OCI-LY7 (cell line): ENCODE results near the gene LDLRAD4. TPM values are rescaled to one million over a fixed set of nuclear protein-coding genes. Genes with fewer than 3 reads are reported as not detected.

Experiments used
- BruUV-seq: library from RNA; stranded (reverse); fragments of 400-500 nt; replicated peaks from 2 replicates; lab custom pipeline; 2021; lab: Mats Ljungman, UMichigan
- CTCF ChIA-PET: fragments of 300-600 bp; sonication (Branson Sonifier 250); formaldehyde crosslinking; loops from one replicate; lab custom pipeline; 2022; ENCODE audit warnings: antibody characterized with exemption; ENCODE audit not compliant: unreplicated experiment; lab: Charles Lee
- POLR2A ChIA-PET: fragments of 300-600 bp; sonication (Branson Sonifier 250); formaldehyde crosslinking; loops from one replicate; lab custom pipeline; 2022; ENCODE audit warnings: antibody characterized with exemption; lab: Charles Lee
- DNase-seq: peaks from one replicate; pipeline ENCODE4 v3.0.0-alpha.2; 2015; ENCODE audit warnings: low spot score
- H2AFZ ChIP-seq: fragments of 200-600 bp; sonication (generic), shearing (Covaris generic); 2 replicates; pipeline ENCODE4 v1.6.1; 2014; ENCODE audit warnings: mild to moderate bottlenecking, antibody characterized with exemption, low read length, moderate library complexity
- H3K27ac ChIP-seq: fragments of 200-600 bp; sonication (generic); 2 replicates; pipeline ENCODE4 v1.5.1; 2014; ENCODE audit warnings: mixed run types, low read depth, mild to moderate bottlenecking, moderate library complexity, low read length, inconsistent platforms; ENCODE audit not compliant: poor library complexity, severe bottlenecking
- H3K36me3 ChIP-seq: fragments of 200-600 bp; sonication (generic); 2 replicates; pipeline ENCODE4 v1.6.1; 2014; ENCODE audit warnings: mild to moderate bottlenecking, antibody characterized with exemption, low read length, moderate library complexity, mixed read lengths; ENCODE audit not compliant: insufficient read depth
- H3K4me1 ChIP-seq: fragments of 200-600 bp; sonication (generic); 2 replicates; pipeline ENCODE4 v1.5.1; 2014; ENCODE audit warnings: mild to moderate bottlenecking, low read length; ENCODE audit not compliant: insufficient read depth, poor library complexity, severe bottlenecking
- H3K4me2 ChIP-seq: fragments of 200-600 bp; sonication (generic); 2 replicates; pipeline ENCODE4 v1.6.1; 2014; ENCODE audit warnings: mild to moderate bottlenecking, low read length
- H3K4me3 ChIP-seq: fragments of 200-600 bp; sonication (generic); 2 replicates; pipeline ENCODE4 v1.5.1; 2014; ENCODE audit warnings: mild to moderate bottlenecking, low read depth, low read length; ENCODE audit not compliant: poor library complexity, severe bottlenecking
- H3K79me2 ChIP-seq: fragments of 200-600 bp; sonication (generic); 2 replicates; pipeline ENCODE4 v1.6.1; 2016; ENCODE audit warnings: low read depth, mild to moderate bottlenecking, low read length, moderate library complexity, mixed read lengths; ENCODE audit not compliant: insufficient read depth
- H3K9me2 ChIP-seq: fragments of 200-600 bp; sonication (generic); 2 replicates; pipeline ENCODE4 v1.6.1; 2016; ENCODE audit warnings: mild to moderate bottlenecking, low read length, mixed read lengths; ENCODE audit not compliant: insufficient read depth
- H3K9me3 ChIP-seq: fragments of 200-600 bp; sonication (generic); 2 replicates; pipeline ENCODE4 v1.6.1; 2014; ENCODE audit warnings: mild to moderate bottlenecking, mixed run types, low read length, mixed read lengths
- H4K20me1 ChIP-seq: fragments of 200-600 bp; sonication (generic); 2 replicates; pipeline ENCODE4 v1.6.1; 2014; ENCODE audit warnings: mild to moderate bottlenecking, antibody characterized with exemption, low read length, moderate library complexity, mixed read lengths; ENCODE audit not compliant: insufficient read depth
- CTCF ChIP-seq: fragments of 200-600 bp; sonication (generic); conservative IDR thresholded peaks from 2 replicates; pipeline ENCODE4 v1.5.1; 2014; ENCODE audit warnings: mild to moderate bottlenecking, antibody characterized with exemption, low read length, moderate library complexity, mixed read lengths
- EZH2phosphoT487 ChIP-seq: fragments of 200-600 bp; sonication (generic); IDR thresholded peaks from 2 replicates; pipeline ENCODE4 v1.6.1; 2018; ENCODE audit warnings: low read depth, borderline replicate concordance, mild to moderate bottlenecking, mixed run types, antibody characterized with exemption, low read length, moderate library complexity, mixed read lengths
- intact Hi-C: fragments of 100-400 bp; cut with micrococcal nuclease; formaldehyde crosslinking; loops from one replicate; pipeline ENCODE4 v1.10.0; 2022; ENCODE audit not compliant: unreplicated experiment
- total RNA-seq, 2 experiments: library from RNA; depleted of rRNA in 1 of 2; stranded (reverse); fragments of >200 nt in 1 of 2; shearing (Covaris generic) in 1 of 2; gene quantifications; 2 replicates each; pipeline ENCODE4 v1.2.3, GENCODE V29; 2014 to 2022

LDLRAD4 gene
- total RNA-seq, 2 experiments from 2014 or later, result 26.2 to 43.8 TPM

GRCh38 chr18:13412901-13413300 is 194.3 kb downstream of the LDLRAD4 start:
- Histone ChIP-seq H3K4me2 (no peak overlapping the region), H3K9me3 (no peaks in the 10 kb centered on the region), H2AFZ (no peak overlapping the region), H4K20me1 (no peaks in the 10 kb centered on the region), H3K4me1 (no peaks in the 10 kb centered on the region), H3K4me3 (no peak overlapping the region), H3K36me3 (no peaks in the 10 kb centered on the region), H3K79me2 (no peaks in the 10 kb centered on the region), H3K9me2 (no peaks in the 10 kb centered on the region), H3K27ac (no peak overlapping the region)
- ChIA-PET CTCF (no interaction called here), POLR2A (interaction anchor here (0.6 kb wide), 1 partner anchor 200 kb away, joined by 4 read pairs; no protein-coding TSS in a partner anchor)
- no peak for DNase-seq
- intact Hi-C loops, result loop anchor here (10.0 kb wide), 3 partner anchors 58 to 122 kb away; no protein-coding TSS in a partner anchor
- no TSS peak for BruUV-seq
- TF ChIP-seq CTCF (no peak), EZH2phosphoT487 (no peak)

- BruUV-seq, result no TSS peak
- no peaks in the 10 kb centered on the region for H3K9me2 ChIP-seq
- no peaks in the 10 kb centered on the region for H3K4me1 ChIP-seq
- no peaks in the 10 kb centered on the region for H3K36me3 ChIP-seq
- no peak overlapping the region for H3K4me2 ChIP-seq
- POLR2A ChIA-PET, result no interaction called here
- H4K20me1 ChIP-seq, result no peaks in the 10 kb centered on the region
- H3K27ac ChIP-seq, result no peak overlapping the region
- no peak overlapping the region for H2AFZ ChIP-seq
- intact Hi-C loops, result loop anchor here (10.0 kb wide), 3 partner anchors 59 to 121 kb away; no protein-coding TSS in a partner anchor
- no peak for TF ChIP-seq CTCF
- TF ChIP-seq EZH2phosphoT487, result no peak
- no peak for DNase-seq
- CTCF ChIA-PET, result no interaction called here
- no peaks in the 10 kb centered on the region for H3K79me2 ChIP-seq
- no peak overlapping the region for H3K4me3 ChIP-seq
- no peaks in the 10 kb centered on the region for H3K9me3 ChIP-seq
Observed at GRCh38 chr18:13414102-13414501, 195.5 kb downstream of the LDLRAD4 start.

GRCh38 chr18:13414521-13414920 is 196.0 kb downstream of the LDLRAD4 start:
- H3K4me2 ChIP-seq, result no peak overlapping the region
- POLR2A ChIA-PET, result no interaction called here
- TF ChIP-seq EZH2phosphoT487 (no peak), CTCF (no peak)
- H3K9me3 ChIP-seq, result no peaks in the 10 kb centered on the region
- CTCF ChIA-PET, result no interaction called here
- H3K27ac ChIP-seq, result no peak overlapping the region
- H3K4me3 ChIP-seq, result no peak overlapping the region
- no peaks in the 10 kb centered on the region for H3K36me3 ChIP-seq
- H4K20me1 ChIP-seq, result no peaks in the 10 kb centered on the region
- H3K9me2 ChIP-seq, result no peaks in the 10 kb centered on the region
- H3K4me1 ChIP-seq, result no peaks in the 10 kb centered on the region
- intact Hi-C loops, result loop anchor here (10.0 kb wide), 3 partner anchors 60 to 120 kb away; no protein-coding TSS in a partner anchor
- no TSS peak for BruUV-seq
- DNase-seq, result no peak
- H2AFZ ChIP-seq, result no peak overlapping the region
- no peaks in the 10 kb centered on the region for H3K79me2 ChIP-seq
